SKM-1 (cell line): ENCODE measurements around the gene NFIC.
"Not testable (repeated sequence)": the region's sequence is repeated elsewhere in the genome, so short reads cannot be mapped to it uniquely, and the experiment has no call there.

Source experiments
- DNase-seq: peaks from one replicate; lab custom pipeline; 2025; ENCODE audit not compliant: unreplicated experiment; lab: John Stamatoyannopoulos, UW

Gene NFIC

GRCh38 chr19:3415695-3416094 is 49.3 kb downstream of the NFIC start:
- no peak for DNase-seq

GRCh38 chr19:3420244-3420755 is 53.9 kb downstream of the NFIC start:
- DNase-seq = no peak

DNA sequence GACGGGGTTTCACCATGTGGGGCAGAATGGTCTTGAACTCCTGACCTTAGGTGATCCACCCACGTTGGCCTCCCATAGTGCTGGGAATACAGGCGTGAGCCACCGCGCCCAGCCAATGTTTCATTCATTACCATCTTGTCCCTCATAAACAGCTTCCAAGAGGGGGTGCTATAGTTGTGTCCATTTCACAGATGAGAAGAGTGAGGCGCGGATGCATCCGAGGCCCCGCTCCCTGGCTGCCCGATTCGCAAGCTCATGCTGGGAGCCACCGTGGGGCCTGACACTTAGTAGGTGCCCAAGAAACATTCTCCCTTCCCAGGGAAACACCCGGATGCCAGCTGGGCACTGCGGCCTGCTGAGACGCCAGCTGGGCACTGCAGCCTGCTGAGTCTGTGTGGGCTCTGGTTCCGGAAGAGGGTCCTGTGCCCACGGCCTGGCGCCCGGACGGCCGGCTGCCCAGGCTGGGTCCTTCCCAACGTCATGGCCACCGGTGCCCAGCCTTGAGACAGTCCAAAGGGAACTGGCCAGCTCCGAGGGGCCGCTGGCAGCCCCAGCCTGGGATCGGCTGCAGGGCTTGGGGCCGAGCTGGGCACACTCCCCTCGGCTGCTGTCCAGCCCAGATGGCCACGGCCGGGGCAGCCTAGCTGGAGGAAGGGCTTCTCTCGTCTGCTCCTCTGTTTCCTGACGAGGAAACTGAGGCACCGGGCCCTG is 54.7 kb downstream of the NFIC start:
- no peak for DNase-seq

DNA sequence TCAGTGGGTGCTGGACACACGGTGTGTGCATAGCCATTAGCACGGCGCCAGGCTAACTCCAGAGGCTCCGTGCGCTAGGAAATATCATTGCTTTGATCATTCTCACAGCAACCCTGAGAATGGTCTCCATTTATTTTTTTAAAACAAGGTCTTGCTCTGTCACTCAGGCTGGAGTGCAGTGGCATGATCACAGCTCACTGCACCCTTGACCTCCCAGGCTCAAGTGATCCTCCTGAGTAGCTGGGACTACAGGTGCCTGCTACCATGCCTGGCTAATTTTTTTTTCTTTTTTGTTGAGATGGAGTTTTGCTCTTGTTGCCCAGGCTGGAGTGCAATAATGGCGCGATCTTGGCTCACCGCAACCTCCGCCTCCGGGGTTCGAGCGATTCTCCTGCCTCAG is 55.3 kb downstream of the NFIC start:
- DNase-seq = not testable (repeated sequence)

DNA sequence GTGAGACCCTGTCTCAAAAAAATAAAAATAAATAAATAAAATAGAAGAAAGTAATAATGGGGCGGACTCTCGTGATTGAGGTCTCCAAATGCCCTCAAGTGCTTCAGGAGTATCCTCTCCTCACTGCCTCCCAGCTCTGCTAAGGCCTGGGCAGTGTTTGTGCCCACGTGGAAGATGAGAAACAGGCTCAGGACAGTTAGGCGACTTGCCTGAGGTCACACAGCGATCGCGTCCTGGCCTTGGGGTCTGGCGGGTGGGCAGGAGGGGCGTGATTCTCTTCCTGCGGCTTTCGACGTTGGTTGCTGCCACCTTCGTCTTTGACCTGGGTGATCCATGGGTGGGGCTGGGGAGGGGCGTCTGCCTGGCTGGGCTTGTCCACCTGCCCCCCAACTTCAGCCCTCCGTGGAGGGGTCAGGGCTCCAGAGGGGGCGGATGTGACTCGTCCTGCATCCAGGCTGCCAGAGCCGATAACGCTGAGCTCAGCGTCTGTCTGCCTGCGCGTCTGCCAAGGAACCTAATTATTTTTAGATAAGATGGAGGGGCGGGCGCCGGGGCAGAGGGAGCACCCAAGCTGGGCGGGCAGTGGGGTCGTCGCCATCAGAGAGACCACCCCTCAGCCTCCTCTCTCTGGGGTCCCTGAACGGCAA is 56.9 kb downstream of the NFIC start:
- no peak for DNase-seq

DNA sequence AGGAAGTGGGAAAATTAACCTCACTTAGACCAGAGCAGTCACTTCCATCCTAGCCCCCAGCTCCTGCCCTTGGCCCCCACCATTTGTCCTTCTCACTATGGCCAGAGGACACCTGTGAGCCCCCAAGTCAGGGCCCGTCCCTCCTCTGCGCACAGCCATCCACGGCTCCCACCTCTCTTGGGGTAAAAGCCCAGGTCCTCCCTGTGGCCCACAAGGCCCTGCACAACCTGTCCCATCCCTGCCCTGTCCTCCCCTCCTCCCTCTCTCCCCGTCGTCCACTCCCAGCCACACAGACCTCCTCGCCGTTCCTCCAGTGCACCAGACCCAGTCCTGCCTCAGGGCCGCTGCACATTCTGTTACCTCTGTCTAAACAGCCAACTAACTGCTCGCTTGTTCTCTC is 60.0 kb downstream of the NFIC start:
- no peak for DNase-seq

DNA sequence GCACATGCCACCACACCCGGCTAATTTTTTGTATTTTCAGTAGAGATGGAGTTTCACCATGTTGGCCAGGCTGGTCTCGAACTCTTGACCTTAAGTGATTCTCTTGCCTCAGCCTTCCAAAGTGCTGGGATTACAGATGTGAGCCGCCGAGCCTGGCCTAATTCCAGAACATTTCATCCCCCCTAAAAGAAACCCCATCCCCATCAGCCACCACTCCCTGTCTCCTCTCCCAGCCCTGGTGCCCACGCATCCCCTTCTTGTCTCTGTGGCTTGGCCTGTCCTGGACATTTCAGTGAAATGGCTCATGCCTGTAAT is 63.9 kb downstream of the NFIC start:
- not testable (repeated sequence) for DNase-seq

DNA sequence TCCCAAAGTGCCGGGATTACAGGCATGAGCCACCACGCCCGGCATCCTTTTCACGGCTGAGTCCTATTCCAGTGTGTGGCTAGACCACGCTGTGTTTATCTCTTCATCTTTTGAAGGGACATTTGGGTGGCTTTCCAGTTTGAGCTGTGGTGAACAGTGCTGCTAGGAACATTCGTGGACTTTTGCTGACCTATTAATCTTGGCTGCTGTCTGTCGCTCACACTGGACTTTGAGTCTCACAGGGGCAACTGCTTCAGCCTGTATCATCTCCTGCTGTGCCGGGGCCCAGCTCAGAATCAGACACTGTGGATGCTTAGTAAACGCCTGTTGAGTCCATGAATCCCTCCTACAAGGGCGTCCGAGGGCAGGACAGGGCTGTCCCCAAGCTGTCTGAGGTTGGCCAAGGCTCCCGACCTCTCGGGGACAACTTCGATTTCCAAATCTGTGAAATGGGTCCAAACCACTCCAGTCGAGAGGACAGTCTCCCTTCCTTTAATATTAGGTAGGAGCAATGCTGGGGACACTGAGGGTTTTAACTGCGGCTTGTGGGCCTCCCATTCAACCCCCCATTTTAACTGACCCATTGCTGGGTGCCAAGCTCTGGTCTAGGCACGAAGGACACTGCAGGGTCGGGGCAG is 65.5 kb downstream of the NFIC start:
- DNase-seq = no peak

GRCh38 chr19:3433313-3433712 is 66.9 kb downstream of the NFIC start:
- DNase-seq = no peak

GRCh38 chr19:3433805-3434540 is 67.6 kb downstream of the NFIC start:
- DNase-seq = no peak

GRCh38 chr19:3434630-3435553 is 68.5 kb downstream of the NFIC start:
- DNase-seq = no peak

- DNase-seq = peak; percentile 2
These were observed 73.7 kb downstream of the NFIC start for GRCh38 chr19:3440082-3440481.

- DNase-seq = no peak
These were observed 75.0 kb downstream of the NFIC start for GRCh38 chr19:3441089-3441985.

DNA sequence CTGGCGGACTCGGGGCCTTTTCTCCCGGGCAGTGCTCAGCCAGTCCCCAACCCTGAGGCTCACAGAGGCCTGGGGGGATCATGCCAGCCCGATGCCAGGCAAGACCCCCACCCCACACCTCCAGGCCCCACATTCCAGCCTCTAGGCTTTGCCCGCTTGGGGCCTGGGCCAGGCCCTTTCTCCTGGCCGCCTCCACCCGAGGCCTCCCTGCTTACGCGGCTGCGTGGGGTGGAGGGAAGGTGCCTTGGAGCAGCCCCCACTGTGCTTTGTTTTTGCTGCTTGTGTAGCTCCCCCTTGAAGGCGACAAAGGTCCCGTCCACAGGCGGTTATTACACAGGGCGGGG is 75.6 kb downstream of the NFIC start:
- no peak for DNase-seq

GRCh38 chr19:3442487-3443071 is 76.2 kb downstream of the NFIC start:
- no peak for DNase-seq

GRCh38 chr19:3443840-3444694 is 77.7 kb downstream of the NFIC start:
- DNase-seq = no peak

GRCh38 chr19:3444695-3445234 is 78.4 kb downstream of the NFIC start:
- DNase-seq = no peak

DNA sequence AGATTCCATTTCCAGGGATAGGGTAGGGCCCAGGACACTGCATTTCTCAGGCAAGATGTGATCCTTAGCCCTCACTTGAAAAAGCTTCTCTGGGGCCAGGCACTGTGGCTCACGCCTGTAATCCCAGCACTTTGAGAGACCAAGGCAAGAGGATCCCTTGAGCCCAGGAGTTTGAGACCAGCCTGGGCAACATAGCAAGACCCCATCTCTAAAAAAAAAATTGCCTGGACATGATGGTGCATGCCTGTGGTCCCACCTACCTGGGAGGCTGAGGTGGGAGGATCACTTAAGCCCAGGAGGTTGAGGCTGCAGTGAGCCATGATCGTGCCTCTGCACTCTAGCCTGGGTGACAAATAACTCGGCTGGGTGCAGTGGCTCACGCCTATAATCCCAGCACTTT is 80.3 kb downstream of the NFIC start:
- not testable (repeated sequence) for DNase-seq
